ENCODE data around the gene TRRAP.
"Not testable (repeated sequence)": the region's sequence is repeated elsewhere in the genome, so short reads cannot be mapped to it uniquely, and the experiment has no call there.

Gene TRRAP

GRCh38 chr7:98878365-98879197 lies at the start of gene TRRAP:
TRRAP (plus strand) TSS chr7:98878532; CDS start chr7:98881151, 2,619 bp downstream.
- peak; percentile 17 to 49 for DNase-seq

- DNase-seq, result no peak
Measured at GRCh38 chr7:98830972-98831548, 47.3 kb upstream of the TRRAP start.

GRCh38 chr7:98831641-98832221 lies 46.6 kb upstream of the TRRAP start:
- no peak for DNase-seq

- no peak for DNase-seq
Measured at GRCh38 chr7:98833022-98833421, 45.3 kb upstream of the TRRAP start.

GRCh38 chr7:98834949-98835348 lies 43.4 kb upstream of the TRRAP start:
- no peak for DNase-seq

GRCh38 chr7:98836811-98837629 lies 41.3 kb upstream of the TRRAP start:
- no peak for DNase-seq

GRCh38 chr7:98837630-98837972 lies 40.7 kb upstream of the TRRAP start:
- DNase-seq, result no peak

GRCh38 chr7:98840096-98840495 lies 38.2 kb upstream of the TRRAP start:
- DNase-seq, result no peak

- DNase-seq, result no peak
Measured at GRCh38 chr7:98840722-98841121, 37.6 kb upstream of the TRRAP start.

GRCh38 chr7:98841179-98841997 lies 36.9 kb upstream of the TRRAP start:
- DNase-seq, result peak; percentile 23 to 47

GRCh38 chr7:98842552-98842951 lies 35.8 kb upstream of the TRRAP start:
- DNase-seq, result not testable (repeated sequence)

GRCh38 chr7:98848918-98849317 lies 29.4 kb upstream of the TRRAP start:
- DNase-seq, result no peak

GRCh38 chr7:98852826-98853225 lies 25.5 kb upstream of the TRRAP start:
- DNase-seq, result no peak

- no peak for DNase-seq
Measured at GRCh38 chr7:98855610-98856422, 22.5 kb upstream of the TRRAP start.

GRCh38 chr7:98860071-98860470 lies 18.3 kb upstream of the TRRAP start:
- DNase-seq, result no peak

GRCh38 chr7:98862203-98862602 lies 16.1 kb upstream of the TRRAP start:
- no peak for DNase-seq

GRCh38 chr7:98862716-98863420 lies 15.5 kb upstream of the TRRAP start:
- no peak for DNase-seq

GRCh38 chr7:98863601-98864000 lies 14.7 kb upstream of the TRRAP start:
- no peak for DNase-seq

- DNase-seq, result no peak
Measured at GRCh38 chr7:98864731-98865453, 13.4 kb upstream of the TRRAP start.

- DNase-seq, result no peak
Measured at GRCh38 chr7:98866351-98866750, 12.0 kb upstream of the TRRAP start.

All from hippocampal formation (tissue), 2 donors.